Effector memory CD8-positive, alpha-beta T cell (primary cell): ENCODE data around the gene SMIM27.
"Not testable (repeated sequence)": the region's sequence is repeated elsewhere in the genome, so short reads cannot be mapped to it uniquely, and the experiment has no call there.

Source experiments
- ATAC-seq: fragments of 150-1000 bp; cut with Tn5 transposase; replicated peaks from 2 replicates; pipeline ENCODE4 v1.10.0; 2021; ENCODE audit warnings: mild to moderate bottlenecking, moderate library complexity
- DNase-seq, 3 experiments: peaks; one replicate each; pipeline ENCODE4 v3.0.0; 2021
- H3K27ac Mint-ChIP-seq, 2 donors: one replicate each; pipeline ENCODE4 v1.8.0; 2022; ENCODE audit warnings: mild to moderate bottlenecking in 2 of 2, mixed read lengths in 2 of 2, moderate library complexity in 2 of 2
- H3K27me3 Mint-ChIP-seq, 2 donors: one replicate each; pipeline ENCODE4 v1.8.0; 2022; ENCODE audit warnings: mixed read lengths in 2 of 2
- H3K36me3 Mint-ChIP-seq: one replicate; pipeline ENCODE4 v1.8.0; 2022; ENCODE audit warnings: mild to moderate bottlenecking, moderate library complexity, mixed read lengths; ENCODE audit not compliant: insufficient read depth
- H3K4me1 Mint-ChIP-seq, 2 donors: one replicate each; pipeline ENCODE4 v1.8.0; 2022; ENCODE audit warnings: low read depth in 2 of 2, mixed read lengths in 2 of 2
- H3K4me3 Mint-ChIP-seq, 2 donors: one replicate each; pipeline ENCODE4 v1.8.0; 2022; ENCODE audit warnings: mild to moderate bottlenecking in 2 of 2, mixed read lengths in 2 of 2, moderate library complexity in 2 of 2
- H3K9me3 Mint-ChIP-seq, 2 donors: one replicate each; pipeline ENCODE4 v1.8.0; 2022; ENCODE audit warnings: mixed read lengths in 2 of 2
- total RNA-seq, 9 experiments: gene quantifications; one replicate each; lab custom pipeline; 2026; lab: John Stamatoyannopoulos, UW

Gene SMIM27, protein sequence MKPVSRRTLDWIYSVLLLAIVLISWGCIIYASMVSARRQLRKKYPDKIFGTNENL
- 3.8 to 10.1 (median 5.2) reads per million in 9 experiments for total RNA-seq

DNA sequence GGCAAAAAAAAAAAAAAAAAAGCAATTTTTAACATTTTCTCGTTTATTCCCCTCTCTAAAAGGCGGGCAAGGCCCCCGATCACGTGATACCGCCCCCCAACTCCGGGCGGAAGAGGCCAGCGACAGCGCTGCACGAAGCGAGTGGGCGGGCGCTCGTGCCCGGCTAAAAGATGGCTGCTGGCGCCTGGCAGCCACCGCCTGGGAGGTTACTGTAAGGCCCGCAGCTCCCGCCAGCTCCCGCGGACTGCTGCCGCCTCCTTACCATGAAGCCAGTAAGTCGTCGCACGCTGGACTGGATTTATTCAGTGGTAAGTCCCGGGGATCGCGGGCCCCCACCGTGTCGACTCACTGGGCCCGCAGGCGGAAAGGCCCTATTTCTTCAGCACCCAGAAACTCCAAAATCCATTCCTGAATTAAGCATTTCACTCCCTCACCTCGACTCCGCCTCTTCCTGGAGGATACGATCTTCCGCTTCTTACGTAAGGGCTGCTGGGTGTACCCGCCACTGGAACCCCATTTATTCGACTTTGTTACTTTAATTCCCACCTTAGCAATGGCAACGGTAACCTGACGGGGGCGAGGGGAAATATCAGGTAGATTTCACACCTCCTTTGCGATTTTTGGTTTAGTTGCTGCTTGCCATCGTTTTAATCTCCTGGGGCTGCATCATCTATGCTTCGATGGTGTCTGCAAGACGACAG lies at the start of gene SMIM27, which contains the start of gene TOPORS:
SMIM27 (plus strand) TSS at position 156 of the 701 bp plus-strand sequence; CDS start at position 264, 108 bp downstream.
TOPORS (minus strand) TSS at position 415 of the 701 bp plus-strand sequence; CDS start at position 265, 150 bp downstream.
- DNase-seq (peak; percentile 86 to 87 (median 86)), ATAC-seq (peak; percentile 70)
- Mint-ChIP-seq H3K9me3 (no peaks in the 10 kb centered on the region), H3K4me1 (peaks cover 24 to 57% of the 10 kb centered on the region in 2 donors), H3K27ac (peak within 1 kb of the TSS; percentile 97 to 98), H3K27me3 (no peaks in the 10 kb centered on the region), H3K36me3 (peaks cover 22% of the 10 kb centered on the region), H3K4me3 (peak within 1 kb of the TSS; percentile 95 to 96)

DNA sequence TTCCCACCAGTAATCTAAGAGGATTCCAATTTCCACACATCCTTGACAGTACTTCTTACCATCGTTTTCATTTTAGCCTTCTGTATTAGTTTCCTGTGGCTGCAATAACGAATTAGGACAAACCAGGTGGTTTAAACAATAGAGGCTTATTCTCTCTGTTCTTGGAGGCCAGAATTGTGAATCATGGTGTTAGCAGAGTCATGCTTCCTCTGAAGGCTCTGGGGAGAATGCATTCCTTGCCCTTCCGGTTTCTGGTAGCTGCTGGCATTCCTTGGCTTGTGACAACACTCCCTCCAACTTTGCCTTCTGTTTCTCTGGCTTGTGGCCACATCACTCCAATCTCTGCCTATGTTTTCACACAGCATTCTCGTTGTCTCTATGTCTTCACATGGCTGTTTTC lies 49.7 kb upstream of the SMIM27 start:
- H3K4me3 Mint-ChIP-seq, result no peak overlapping the region
- H3K9me3 Mint-ChIP-seq, result no peaks in the 10 kb centered on the region
- no peak for ATAC-seq
- no peaks in the 10 kb centered on the region for H3K27me3 Mint-ChIP-seq
- DNase-seq, result no peak
- H3K4me1 Mint-ChIP-seq, result peaks cover 12 to 15% of the 10 kb centered on the region in 2 donors
- peaks cover 40% of the 10 kb centered on the region for H3K36me3 Mint-ChIP-seq
- H3K27ac Mint-ChIP-seq, result peak overlapping the region; percentile 78 to 95

- Mint-ChIP-seq H3K27me3 (no peaks in the 10 kb centered on the region), H3K27ac (peak overlapping the region; percentile 78 to 95), H3K4me1 (peaks cover 12 to 17% of the 10 kb centered on the region in 2 donors), H3K4me3 (no peak overlapping the region), H3K36me3 (peaks cover 36% of the 10 kb centered on the region), H3K9me3 (no peaks in the 10 kb centered on the region)
- ATAC-seq (no peak), DNase-seq (no peak)
Measured at GRCh38 chr9:32503008-32503407, 49.1 kb upstream of the SMIM27 start.

- DNase-seq, result no peak
- ATAC-seq, result no peak
- Mint-ChIP-seq H3K4me1 (peaks cover 44 to 45% of the 10 kb centered on the region in 2 donors), H3K4me3 (no peak overlapping the region), H3K27ac (peak overlapping the region in 1 of 2 donors; percentile 75), H3K9me3 (no peaks in the 10 kb centered on the region), H3K36me3 (no peaks in the 10 kb centered on the region), H3K27me3 (no peaks in the 10 kb centered on the region)
Measured at GRCh38 chr9:32508728-32509127, 43.4 kb upstream of the SMIM27 start.

- Mint-ChIP-seq H3K4me3 (no peak overlapping the region), H3K4me1 (peaks cover 36 to 49% of the 10 kb centered on the region in 2 donors), H3K27ac (peak overlapping the region; percentile 55 to 60), H3K27me3 (no peaks in the 10 kb centered on the region), H3K36me3 (no peaks in the 10 kb centered on the region), H3K9me3 (no peaks in the 10 kb centered on the region)
- ATAC-seq, result no peak
- DNase-seq, result no peak
Measured at GRCh38 chr9:32516241-32516640, 35.9 kb upstream of the SMIM27 start.

DNA sequence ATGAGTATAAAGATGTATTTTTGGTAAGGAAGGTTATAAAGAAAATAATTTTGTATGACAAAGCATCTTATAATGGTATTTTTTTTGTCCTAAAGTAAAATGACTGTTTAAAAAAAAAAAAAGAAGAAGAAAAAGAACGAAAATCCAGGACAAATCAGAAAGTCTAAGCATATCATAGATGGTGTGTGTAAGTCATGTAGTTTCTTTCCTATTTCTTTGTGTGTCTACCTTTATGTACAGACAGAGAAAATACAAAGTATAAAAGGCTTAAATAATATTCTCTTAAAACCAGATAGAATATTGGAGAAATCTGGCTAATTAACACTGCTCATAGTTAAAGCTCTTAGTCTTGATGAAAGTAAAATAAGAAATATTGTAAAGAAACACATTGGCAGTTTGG lies 33.9 kb upstream of the SMIM27 start:
- Mint-ChIP-seq H3K4me3 (no peak overlapping the region), H3K27me3 (no peaks in the 10 kb centered on the region), H3K27ac (peak overlapping the region; percentile 42 to 65), H3K4me1 (peaks cover 28 to 49% of the 10 kb centered on the region in 2 donors), H3K9me3 (no peaks in the 10 kb centered on the region), H3K36me3 (peaks cover under 1% of the 10 kb centered on the region)
- DNase-seq (no peak), ATAC-seq (no peak)

GRCh38 chr9:32523910-32524309 lies 28.2 kb upstream of the SMIM27 start:
- Mint-ChIP-seq H3K4me3 (peak overlapping the region; percentile 89 to 94), H3K27me3 (no peaks in the 10 kb centered on the region), H3K27ac (peak overlapping the region; percentile 9 to 94), H3K4me1 (peaks cover 30 to 48% of the 10 kb centered on the region in 2 donors), H3K9me3 (no peaks in the 10 kb centered on the region), H3K36me3 (peaks cover 22% of the 10 kb centered on the region)
- no peak for ATAC-seq
- no peak for DNase-seq

GRCh38 chr9:32524558-32524891 lies 27.6 kb upstream of the SMIM27 start:
- not testable (repeated sequence) for H3K9me3 Mint-ChIP-seq, H3K27me3 Mint-ChIP-seq, DNase-seq, ATAC-seq
- peak overlapping the region; percentile 93 to 94 for H3K27ac Mint-ChIP-seq
- H3K4me1 Mint-ChIP-seq, result peaks cover 30 to 48% of the 10 kb centered on the region in 2 donors
- peaks cover 22% of the 10 kb centered on the region for H3K36me3 Mint-ChIP-seq
- peak overlapping the region; percentile 89 to 94 for H3K4me3 Mint-ChIP-seq

- peak; percentile 12 for ATAC-seq
- peak in 2 of 3 experiments; percentile 4 to 18 for DNase-seq
- Mint-ChIP-seq H3K4me3 (peak overlapping the region; percentile 89 to 94), H3K27me3 (no peaks in the 10 kb centered on the region), H3K9me3 (no peaks in the 10 kb centered on the region), H3K27ac (peak overlapping the region; percentile 93 to 94), H3K36me3 (peaks cover 22% of the 10 kb centered on the region), H3K4me1 (peaks cover 30 to 48% of the 10 kb centered on the region in 2 donors)
Measured at GRCh38 chr9:32524892-32525708, 27.0 kb upstream of the SMIM27 start.

- Mint-ChIP-seq H3K4me3 (peak overlapping the region; percentile 89 to 94), H3K9me3 (no peaks in the 10 kb centered on the region), H3K36me3 (peaks cover 22% of the 10 kb centered on the region), H3K27me3 (no peaks in the 10 kb centered on the region), H3K27ac (peak overlapping the region; percentile 93 to 94), H3K4me1 (peaks cover 30 to 48% of the 10 kb centered on the region in 2 donors)
- DNase-seq, result no peak
- ATAC-seq, result no peak
Measured at GRCh38 chr9:32525709-32526030, 26.5 kb upstream of the SMIM27 start.

GRCh38 chr9:32526041-32526706 lies 26.0 kb upstream of the SMIM27 start, which contains the start of gene RIGI:
Gene RIGI, minus strand, starts transcription at chr9:32526196. Its CDS starts 30 bp downstream, at chr9:32526166.
- Mint-ChIP-seq H3K9me3 (no peaks in the 10 kb centered on the region), H3K4me3 (peak within 1 kb of the TSS; percentile 89 to 94), H3K27me3 (no peaks in the 10 kb centered on the region), H3K36me3 (peaks cover 22% of the 10 kb centered on the region), H3K27ac (peak within 1 kb of the TSS; percentile 93 to 94), H3K4me1 (peaks cover 30 to 48% of the 10 kb centered on the region in 2 donors)
- peak; percentile 77 for ATAC-seq
- DNase-seq, result peak; percentile 77 to 84 (median 80)

DNA sequence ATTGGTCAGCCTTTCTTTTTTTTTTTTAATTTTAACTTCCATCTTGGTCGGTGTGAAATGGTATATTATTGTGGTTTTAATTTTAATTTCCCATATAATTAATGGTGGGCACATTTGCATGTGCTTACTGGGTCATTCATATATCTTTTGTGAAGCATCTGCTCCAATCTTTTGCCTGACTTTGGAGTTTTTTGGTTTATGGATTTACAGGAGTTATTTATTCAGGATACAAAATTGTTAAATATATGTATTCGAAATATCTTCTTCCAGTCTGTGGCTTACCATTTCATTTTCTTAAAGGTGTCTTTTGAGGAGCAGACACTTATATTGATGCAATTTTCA lies 25.4 kb upstream of the SMIM27 start:
- no peaks in the 10 kb centered on the region for H3K27me3 Mint-ChIP-seq
- H3K27ac Mint-ChIP-seq, result peak overlapping the region; percentile 93 to 94
- DNase-seq (no peak), ATAC-seq (no peak)
- H3K9me3 Mint-ChIP-seq, result no peaks in the 10 kb centered on the region
- H3K4me1 Mint-ChIP-seq, result peaks cover 30 to 44% of the 10 kb centered on the region in 2 donors
- peaks cover 22% of the 10 kb centered on the region for H3K36me3 Mint-ChIP-seq
- H3K4me3 Mint-ChIP-seq, result peak overlapping the region; percentile 89 to 94

GRCh38 chr9:32533336-32533735 lies 18.8 kb upstream of the SMIM27 start:
- ATAC-seq (no peak), DNase-seq (no peak)
- Mint-ChIP-seq H3K4me3 (no peak overlapping the region), H3K27ac (no peak overlapping the region), H3K4me1 (no peaks in the 10 kb centered on the region), H3K9me3 (no peaks in the 10 kb centered on the region), H3K36me3 (no peaks in the 10 kb centered on the region), H3K27me3 (no peaks in the 10 kb centered on the region)
